Cardiac muscle cell (in vitro differentiated cells and primary cell): ENCODE results near the gene FAM149B1. TPM values are rescaled to one million over a fixed set of nuclear protein-coding genes. Genes with fewer than 3 reads are reported as not detected.
A peak's percentile ranks its signal among the peaks of the same experiment; 100 is the strongest.

Experiments
- DNase-seq, 2 donors: peaks; one replicate each; pipeline versions ENCODE4 v3.0.0 to v3.0.0-alpha.2; 2010 to 2017; ENCODE audit warnings: low read depth in 1 of 2, low spot score in 1 of 2
- H3K27ac ChIP-seq: fragments of 200-600 bp; sonication (generic); 2 replicates; pipeline ENCODE4 v1.5.1; 2016
- H3K27me3 ChIP-seq: fragments of 200-600 bp; sonication (generic); 2 replicates; pipeline ENCODE4 v1.6.0; 2016; ENCODE audit warnings: control low read depth
- H3K36me3 ChIP-seq: fragments of 200-600 bp; sonication (generic); 2 replicates; pipeline ENCODE4 v1.5.1; 2016; ENCODE audit warnings: control low read depth
- H3K4me1 ChIP-seq: fragments of 200-600 bp; sonication (generic); 2 replicates; pipeline ENCODE4 v1.8.1; 2017; ENCODE audit warnings: low read depth, mild to moderate bottlenecking, mixed run types
- H3K4me3 ChIP-seq: fragments of 200-600 bp; sonication (generic); 2 replicates; pipeline ENCODE4 v1.5.1; 2016; ENCODE audit warnings: mild to moderate bottlenecking
- H3K9me3 ChIP-seq: fragments of 200-600 bp; sonication (generic); 2 replicates; pipeline ENCODE4 v1.5.1; 2017; ENCODE audit warnings: low read depth, mild to moderate bottlenecking, control low read depth
- polyA plus RNA-seq: library from polyadenylated mRNA; unstranded; fragments of >200 nt; fragmentation: Nextera tagmentation; extraction: Ambion mirVana; gene quantifications from 2 replicates; pipeline ENCODE4 v1.2.1, GENCODE V29; 2016
- total RNA-seq: library from RNA; depleted of rRNA; stranded (reverse); fragments of >200 nt; gene quantifications from 2 replicates; pipeline ENCODE4 v1.2.3, GENCODE V29; 2016
- TF ChIP-seq, protein P1 (sequence below): IDR thresholded peaks from 2 replicates; pipeline ENCODE4 v1.5.1; 2012; ENCODE audit warnings: low read depth, mild to moderate bottlenecking, low read length

FAM149B1 gene
- total and polyA plus RNA-seq, 2 experiments from 2014 or later: 12.4 to 12.9 TPM

DNA sequence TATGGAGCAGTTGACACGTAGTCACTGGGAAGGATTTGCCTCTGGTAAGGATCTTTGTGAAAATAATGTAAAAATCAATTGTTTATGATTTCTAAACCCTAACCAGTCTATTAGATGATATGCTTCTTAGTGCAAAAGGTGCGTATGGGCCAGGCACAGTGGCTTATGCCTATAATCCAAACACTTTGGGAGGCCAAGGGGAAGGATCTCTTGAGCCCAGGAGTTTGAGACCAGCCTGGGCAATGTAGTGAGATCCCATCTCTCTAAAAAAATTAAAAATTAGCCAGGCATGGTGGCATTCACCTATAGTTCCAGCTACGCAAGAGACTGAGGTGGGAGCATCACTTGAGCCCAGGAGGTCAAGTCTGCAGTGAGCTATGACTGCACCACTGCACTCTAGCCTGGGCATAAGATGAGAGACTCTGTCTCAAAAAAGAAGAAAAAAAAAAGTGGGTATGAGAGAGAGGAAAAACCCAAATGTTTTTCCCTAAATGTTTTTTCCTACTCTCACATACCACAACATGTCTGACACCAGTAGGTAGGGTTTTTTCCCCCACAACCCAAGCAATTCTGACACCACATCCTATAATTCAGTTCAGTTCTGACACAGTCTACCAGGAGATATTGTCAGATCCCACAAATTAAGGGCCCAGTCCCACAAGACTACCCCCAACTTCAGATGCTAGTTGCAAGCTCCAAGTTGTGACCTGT is 42.6 kb downstream of the FAM149B1 start:
- TF ChIP-seq, protein P1, sequence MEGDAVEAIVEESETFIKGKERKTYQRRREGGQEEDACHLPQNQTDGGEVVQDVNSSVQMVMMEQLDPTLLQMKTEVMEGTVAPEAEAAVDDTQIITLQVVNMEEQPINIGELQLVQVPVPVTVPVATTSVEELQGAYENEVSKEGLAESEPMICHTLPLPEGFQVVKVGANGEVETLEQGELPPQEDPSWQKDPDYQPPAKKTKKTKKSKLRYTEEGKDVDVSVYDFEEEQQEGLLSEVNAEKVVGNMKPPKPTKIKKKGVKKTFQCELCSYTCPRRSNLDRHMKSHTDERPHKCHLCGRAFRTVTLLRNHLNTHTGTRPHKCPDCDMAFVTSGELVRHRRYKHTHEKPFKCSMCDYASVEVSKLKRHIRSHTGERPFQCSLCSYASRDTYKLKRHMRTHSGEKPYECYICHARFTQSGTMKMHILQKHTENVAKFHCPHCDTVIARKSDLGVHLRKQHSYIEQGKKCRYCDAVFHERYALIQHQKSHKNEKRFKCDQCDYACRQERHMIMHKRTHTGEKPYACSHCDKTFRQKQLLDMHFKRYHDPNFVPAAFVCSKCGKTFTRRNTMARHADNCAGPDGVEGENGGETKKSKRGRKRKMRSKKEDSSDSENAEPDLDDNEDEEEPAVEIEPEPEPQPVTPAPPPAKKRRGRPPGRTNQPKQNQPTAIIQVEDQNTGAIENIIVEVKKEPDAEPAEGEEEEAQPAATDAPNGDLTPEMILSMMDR: no peak
- Histone ChIP-seq H3K36me3 (peaks cover 6% of the 10 kb centered on the region), H3K27ac (no peak overlapping the region), H3K4me1 (no peaks in the 10 kb centered on the region), H3K27me3 (no peaks in the 10 kb centered on the region), H3K9me3 (no peaks in the 10 kb centered on the region), H3K4me3 (no peak overlapping the region)
- no peak for DNase-seq

DNA sequence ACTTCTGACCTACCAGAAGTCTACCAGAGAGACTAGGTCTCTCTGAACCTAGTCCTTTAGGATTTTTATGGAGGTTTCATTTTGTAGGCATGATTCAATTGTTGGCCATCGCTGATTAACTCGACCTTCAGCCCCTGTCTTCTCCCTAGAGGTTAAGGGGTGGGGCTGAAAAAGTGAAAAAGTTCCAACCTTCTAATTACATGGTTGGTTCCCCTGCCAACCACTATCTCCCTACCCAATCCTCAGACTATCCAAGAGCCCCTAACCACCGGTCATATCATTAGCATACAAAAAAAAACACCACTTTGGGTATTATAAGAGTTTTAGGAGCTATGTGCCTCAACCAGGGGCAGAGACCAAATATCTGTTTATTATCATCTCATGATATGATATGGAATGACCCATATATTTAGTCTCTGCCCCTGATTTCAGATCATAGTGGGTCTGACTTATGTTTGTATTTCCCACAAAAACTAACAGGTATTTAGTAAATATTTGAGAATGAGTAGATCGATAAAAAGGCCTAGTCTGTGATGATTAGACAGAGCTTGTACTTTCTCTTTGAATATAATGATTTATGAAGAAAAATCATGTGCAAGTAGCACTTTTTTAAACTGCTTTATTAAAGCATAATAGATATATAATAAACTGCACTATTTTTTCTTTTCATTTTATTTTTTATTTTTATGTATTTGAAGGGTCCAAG is 43.3 kb downstream of the FAM149B1 start:
- Histone ChIP-seq H3K27me3 (no peaks in the 10 kb centered on the region), H3K4me1 (no peaks in the 10 kb centered on the region), H3K4me3 (no peak overlapping the region), H3K27ac (no peak overlapping the region), H3K36me3 (peaks cover 6% of the 10 kb centered on the region), H3K9me3 (no peaks in the 10 kb centered on the region)
- TF ChIP-seq, protein P1: no peak
- DNase-seq: no peak

DNA sequence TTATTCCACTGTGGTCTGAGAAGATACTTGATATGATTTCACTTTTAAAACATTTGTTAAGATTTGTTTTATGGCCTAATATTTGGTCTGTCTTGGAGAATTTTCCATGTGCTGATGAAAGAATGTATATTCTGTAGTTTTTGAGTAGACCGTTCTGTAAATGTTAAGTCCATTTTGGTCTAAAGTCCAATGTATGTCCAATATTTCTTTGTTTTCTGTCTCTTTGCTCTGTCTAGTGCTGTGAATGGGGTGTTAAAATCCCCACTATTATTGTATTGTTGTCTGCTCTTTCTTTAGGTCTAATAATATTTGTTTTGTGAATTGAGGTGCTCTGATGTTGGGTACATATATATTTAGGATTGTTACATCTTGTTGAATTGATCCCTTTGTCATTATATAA is 47.8 kb downstream of the FAM149B1 start:
- H3K27me3 ChIP-seq: no peaks in the 10 kb centered on the region
- TF ChIP-seq, protein P1: no peak

DNA sequence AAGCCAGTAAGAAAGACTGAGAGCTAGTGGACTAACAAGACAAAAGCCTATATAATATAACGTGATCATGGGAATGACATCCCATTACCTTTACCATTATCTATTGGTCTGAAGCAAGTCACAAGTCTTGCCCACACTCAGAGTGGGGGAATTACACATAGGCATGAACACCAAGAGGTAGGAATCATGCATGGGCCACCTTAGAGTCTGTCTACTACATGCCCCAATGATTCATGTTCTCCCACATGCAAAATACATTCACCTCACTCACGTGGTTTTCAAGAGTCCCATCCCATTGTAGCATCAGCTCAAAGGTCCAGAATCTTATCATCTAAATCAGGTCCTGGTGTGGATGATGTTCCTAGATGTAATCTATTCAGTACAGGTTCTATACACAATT is 49.7 kb downstream of the FAM149B1 start:
- no peak overlapping the region for H3K4me3 ChIP-seq
- H3K4me1 ChIP-seq: no peaks in the 10 kb centered on the region
- H3K9me3 ChIP-seq: no peaks in the 10 kb centered on the region
- TF ChIP-seq, protein P1: no peak
- H3K27ac ChIP-seq: no peak overlapping the region
- peaks cover 17% of the 10 kb centered on the region for H3K36me3 ChIP-seq
- no peak for DNase-seq
- no peaks in the 10 kb centered on the region for H3K27me3 ChIP-seq

More for the DNA sequence above, 47.8 kb downstream of the FAM149B1 start:
- Histone ChIP-seq H3K9me3 (no peaks in the 10 kb centered on the region), H3K36me3 (peaks cover 19% of the 10 kb centered on the region), H3K4me1 (no peaks in the 10 kb centered on the region), H3K27ac (no peak overlapping the region), H3K4me3 (no peak overlapping the region)
- no peak for DNase-seq

DNA sequence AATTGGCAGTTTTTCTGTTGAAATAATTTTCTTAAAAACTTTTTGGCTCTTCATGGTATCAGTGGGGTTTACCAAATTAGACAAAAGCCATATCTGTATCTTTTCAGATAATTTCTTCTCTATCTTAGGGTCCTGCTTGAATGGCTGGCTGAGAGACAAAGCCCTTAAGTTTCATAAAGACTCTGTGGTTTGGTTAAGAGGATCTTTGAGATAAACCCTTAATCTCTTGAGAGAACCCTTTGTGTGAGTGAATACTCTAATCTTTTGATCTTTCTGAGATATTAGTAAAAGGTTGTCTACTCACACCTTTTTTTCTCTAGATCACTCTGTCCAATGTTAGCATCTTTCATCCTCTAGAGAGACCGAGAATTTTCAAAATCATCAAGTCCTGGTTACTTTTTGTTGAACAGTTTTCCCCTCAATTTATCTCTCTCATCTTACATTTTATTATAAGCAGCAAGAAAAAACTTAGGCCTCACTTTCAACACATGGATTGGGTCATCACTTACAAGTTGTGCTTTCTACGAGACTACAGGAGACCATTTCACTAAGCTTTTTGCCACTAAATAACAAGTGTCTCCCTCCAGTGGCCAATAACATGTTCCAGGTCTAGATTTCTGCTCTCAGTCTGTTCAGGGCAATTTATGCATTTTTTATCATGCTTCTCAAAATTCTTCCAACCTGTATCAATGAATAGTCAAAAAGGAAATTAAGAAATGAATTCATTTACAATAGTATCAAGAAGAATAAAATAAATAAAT is 50.7 kb downstream of the FAM149B1 start:
- DNase-seq: peak; percentile 14 to 54
- TF ChIP-seq, protein P1: peak; percentile 51
- no peaks in the 10 kb centered on the region for H3K9me3 ChIP-seq
- H3K4me3 ChIP-seq: no peak overlapping the region
- no peaks in the 10 kb centered on the region for H3K27me3 ChIP-seq
- H3K4me1 ChIP-seq: no peaks in the 10 kb centered on the region
- no peak overlapping the region for H3K27ac ChIP-seq
- H3K36me3 ChIP-seq: peaks cover 17% of the 10 kb centered on the region
